CD4-positive, alpha-beta memory T cell (primary cell): ENCODE results near the gene FNTB. TPM values are rescaled to one million over a fixed set of nuclear protein-coding genes. Genes with fewer than 3 reads are reported as not detected.

ENCODE experiments used
- CTCF ChIA-PET: fragments of 350-600 bp; sonication (Branson Sonifier 250); formaldehyde crosslinking; loops from one replicate; lab custom pipeline; 2021; ENCODE audit warnings: inconsistent platforms; ENCODE audit not compliant: partially characterized antibody; lab: Charles Lee
- POLR2A ChIA-PET: fragments of 350-600 bp; sonication (Branson Sonifier 250); formaldehyde crosslinking; loops from one replicate; lab custom pipeline; 2021; ENCODE audit not compliant: partially characterized antibody; lab: Charles Lee
- DNase-seq, 5 donors: peaks; one replicate each; pipeline versions ENCODE4 v3.0.0 to v3.0.0-alpha.2; 2020 to 2022; ENCODE audit warnings: mixed read lengths in 1 of 5
- H3K27ac ChIP-seq: one replicate; pipeline ENCODE4 v1.7.0; 2013; ENCODE audit warnings: low read depth, low read length
- H3K27me3 ChIP-seq: 2 replicates; pipeline ENCODE4 v1.7.0; 2013; ENCODE audit warnings: mild to moderate bottlenecking, low read length, moderate library complexity; ENCODE audit not compliant: insufficient read depth
- H3K36me3 ChIP-seq: 2 replicates; pipeline ENCODE4 v1.7.0; 2013; ENCODE audit warnings: mild to moderate bottlenecking, low read length, moderate library complexity; ENCODE audit not compliant: insufficient read depth
- H3K4me1 ChIP-seq: 2 replicates; pipeline ENCODE4 v1.7.0; 2013; ENCODE audit warnings: mild to moderate bottlenecking, low read length, moderate library complexity; ENCODE audit not compliant: insufficient read depth
- H3K4me3 ChIP-seq, 2 donors: one replicate each; pipeline ENCODE4 v1.7.0; 2013; ENCODE audit warnings: low read length in 2 of 2, mild to moderate bottlenecking in 1 of 2
- H3K9me3 ChIP-seq, 2 donors: one replicate each; pipeline ENCODE4 v1.7.0; 2013; ENCODE audit warnings: low read length in 2 of 2, control low read depth in 1 of 2; ENCODE audit not compliant: control insufficient read depth in 1 of 2
- H3K27ac Mint-ChIP-seq, 7 donors: one replicate each; pipeline ENCODE4 v1.8.0; 2020 to 2021; ENCODE audit warnings: mixed read lengths in 7 of 7, mild to moderate bottlenecking in 6 of 7, inconsistent platforms in 3 of 7, moderate library complexity in 3 of 7
- H3K27me3 Mint-ChIP-seq, 2 donors: one replicate each; pipeline ENCODE4 v1.8.0; 2020 to 2021; ENCODE audit warnings: mixed read lengths in 2 of 2
- H3K36me3 Mint-ChIP-seq, 2 donors: one replicate each; pipeline ENCODE4 v1.8.0; 2020 to 2021; ENCODE audit warnings: mixed read lengths in 2 of 2, inconsistent platforms in 1 of 2, mild to moderate bottlenecking in 1 of 2
- H3K4me1 Mint-ChIP-seq, 4 donors: one replicate each; pipeline ENCODE4 v1.8.0; 2020 to 2021; ENCODE audit warnings: mixed read lengths in 4 of 4, mild to moderate bottlenecking in 1 of 4
- H3K4me3 Mint-ChIP-seq, 8 donors: one replicate each; pipeline ENCODE4 v1.8.0; 2020 to 2021; ENCODE audit warnings: mixed read lengths in 8 of 8, mild to moderate bottlenecking in 7 of 8, moderate library complexity in 6 of 8, inconsistent platforms in 3 of 8
- H3K9me3 Mint-ChIP-seq, 8 donors: one replicate each; pipeline ENCODE4 v1.8.0; 2020 to 2021; ENCODE audit warnings: mixed read lengths in 8 of 8, mild to moderate bottlenecking in 5 of 8, inconsistent platforms in 3 of 8, moderate library complexity in 1 of 8
- intact Hi-C: fragments of 100-400 bp; cut with micrococcal nuclease; formaldehyde crosslinking; loops from one replicate; pipeline ENCODE4 v1.15.1; 2023
- polyA plus RNA-seq, 2 donors: library from polyadenylated mRNA; unstranded; fragments of 300-500 nt; fragmentation: Illumina TruSeq; gene quantifications; one replicate each; pipeline ENCODE4 v1.2.3, GENCODE V29; 2021
- total RNA-seq, 2 experiments: library from RNA; stranded (reverse); gene quantifications; one replicate each; pipeline ENCODE4 v1.2.3, GENCODE V29; 2021

FNTB gene
- total and polyA plus RNA-seq, 4 experiments from 2014 or later, result 4.5 to 13.6 (median 11.8) TPM

GRCh38 chr14:64968651-64969050, 18.0 kb upstream of the FNTB start:
- ChIA-PET POLR2A (interaction anchor here (1.1 kb wide), 1 partner anchor 54 kb away, joined by 5 read pairs; the partner anchor contains the start of gene CHURC1), CTCF (no interaction called here)
- Histone ChIP-seq H3K4me1 (peaks cover 16% of the 10 kb centered on the region), H3K9me3 (no peaks in the 10 kb centered on the region), H3K27me3 (no peaks in the 10 kb centered on the region), H3K36me3 (no peaks in the 10 kb centered on the region), H3K27ac (no peak overlapping the region), H3K4me3 (no peak overlapping the region)
- H3K27me3 Mint-ChIP-seq, result no peaks in the 10 kb centered on the region
- H3K9me3 Mint-ChIP-seq, result no peaks in the 10 kb centered on the region
- peaks cover 11 to 23% (median 15%) of the 10 kb centered on the region in 4 donors for H3K4me1 Mint-ChIP-seq
- H3K27ac Mint-ChIP-seq, result peak overlapping the region in 4 of 7 donors; percentile 5 to 40 (median 15)
- no peak for DNase-seq
- intact Hi-C loops, result no loop called here
- H3K36me3 Mint-ChIP-seq, result peaks cover 0 to 4% of the 10 kb centered on the region in 2 donors
- H3K4me3 Mint-ChIP-seq, result no peak overlapping the region

GRCh38 chr14:64970041-64970440, 16.7 kb upstream of the FNTB start:
- H3K27ac ChIP-seq, result no peak overlapping the region
- H3K4me3 ChIP-seq, result no peak overlapping the region
- ChIA-PET CTCF (interaction anchor here (1.2 to 2.6 kb wide), 5 partner anchors 10 to 146 kb away, joined by 4 to 12 read pairs (median 6); no protein-coding TSS in a partner anchor), POLR2A (interaction anchor here (0.9 to 1.5 kb wide), 6 partner anchors 10 to 132 kb away, joined by 3 to 8 read pairs (median 5); partner anchors contain the start of genes CHURC1, FNTB and MAX)
- no peaks in the 10 kb centered on the region for H3K36me3 ChIP-seq
- intact Hi-C loops, result no loop called here
- no peaks in the 10 kb centered on the region for H3K9me3 ChIP-seq
- H3K27me3 Mint-ChIP-seq, result no peaks in the 10 kb centered on the region
- no peak for DNase-seq
- peaks cover 16% of the 10 kb centered on the region for H3K4me1 ChIP-seq
- H3K4me1 Mint-ChIP-seq, result peaks cover 11 to 23% (median 14%) of the 10 kb centered on the region in 4 donors
- H3K9me3 Mint-ChIP-seq, result no peaks in the 10 kb centered on the region
- H3K4me3 Mint-ChIP-seq, result peak overlapping the region in 4 of 8 donors; percentile 6 to 84 (median 65)
- H3K36me3 Mint-ChIP-seq, result no peaks in the 10 kb centered on the region
- peak overlapping the region in 6 of 7 donors; percentile 18 to 78 (median 51) for H3K27ac Mint-ChIP-seq
- no peaks in the 10 kb centered on the region for H3K27me3 ChIP-seq

DNA sequence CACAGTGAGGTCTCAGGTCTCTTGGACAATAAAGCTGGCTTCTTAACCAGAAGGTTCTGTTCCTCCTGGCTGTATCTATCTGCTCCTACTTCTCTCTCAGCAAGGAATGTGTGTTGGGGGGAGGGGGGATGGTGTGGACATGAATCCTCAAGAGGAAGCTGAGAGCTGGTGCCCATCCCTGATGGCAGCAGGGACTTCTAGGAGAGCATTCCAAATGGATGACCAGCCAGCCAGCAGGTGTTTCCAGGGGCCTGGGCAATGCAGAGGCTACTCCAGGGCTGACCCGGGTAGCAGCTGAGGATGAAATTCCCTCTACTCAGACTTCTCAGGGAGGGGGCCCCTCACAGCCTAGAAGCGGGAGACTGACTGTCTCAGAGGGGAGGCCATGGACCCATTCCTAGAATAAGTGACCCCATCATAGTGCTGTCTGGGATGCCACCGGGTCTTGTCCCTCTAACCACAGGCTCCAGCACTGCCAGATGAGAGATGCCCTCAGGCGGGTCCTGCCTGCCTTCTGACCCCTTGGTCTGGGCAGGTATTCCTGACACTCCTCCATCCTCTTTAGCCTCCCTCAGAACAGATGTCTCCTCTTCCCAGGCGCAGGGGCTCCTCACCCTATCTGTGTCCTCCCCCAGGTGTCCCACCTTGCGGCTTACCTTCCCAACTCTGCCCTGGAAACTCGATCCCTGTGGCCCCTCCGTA, 15.8 kb upstream of the FNTB start:
- H3K27me3 Mint-ChIP-seq, result no peaks in the 10 kb centered on the region
- no peak overlapping the region for H3K27ac ChIP-seq
- peak overlapping the region in 1 of 2 donors; percentile 43 for H3K4me3 ChIP-seq
- DNase-seq, result no peak
- peaks cover 11 to 23% (median 15%) of the 10 kb centered on the region in 4 donors for H3K4me1 Mint-ChIP-seq
- no peaks in the 10 kb centered on the region for H3K9me3 ChIP-seq
- intact Hi-C loops, result no loop called here
- no peaks in the 10 kb centered on the region for H3K36me3 ChIP-seq
- H3K9me3 Mint-ChIP-seq, result no peaks in the 10 kb centered on the region
- peak overlapping the region in 5 of 7 donors; percentile 40 to 83 (median 61) for H3K27ac Mint-ChIP-seq
- H3K4me1 ChIP-seq, result peaks cover 16% of the 10 kb centered on the region
- H3K36me3 Mint-ChIP-seq, result no peaks in the 10 kb centered on the region
- POLR2A ChIA-PET, result interaction anchor here (0.6 to 1.5 kb wide), 6 partner anchors 11 to 56 kb away, joined by 3 to 8 read pairs (median 6); partner anchors contain the start of genes CHURC1 and FNTB
- CTCF ChIA-PET, result interaction anchor here (1.0 to 2.6 kb wide), 6 partner anchors 10 to 147 kb away, joined by 3 to 12 read pairs (median 5); partner anchors contain the start of gene FNTB
- H3K4me3 Mint-ChIP-seq, result peak overlapping the region; percentile 79 to 85 (median 82)
- no peaks in the 10 kb centered on the region for H3K27me3 ChIP-seq

DNA sequence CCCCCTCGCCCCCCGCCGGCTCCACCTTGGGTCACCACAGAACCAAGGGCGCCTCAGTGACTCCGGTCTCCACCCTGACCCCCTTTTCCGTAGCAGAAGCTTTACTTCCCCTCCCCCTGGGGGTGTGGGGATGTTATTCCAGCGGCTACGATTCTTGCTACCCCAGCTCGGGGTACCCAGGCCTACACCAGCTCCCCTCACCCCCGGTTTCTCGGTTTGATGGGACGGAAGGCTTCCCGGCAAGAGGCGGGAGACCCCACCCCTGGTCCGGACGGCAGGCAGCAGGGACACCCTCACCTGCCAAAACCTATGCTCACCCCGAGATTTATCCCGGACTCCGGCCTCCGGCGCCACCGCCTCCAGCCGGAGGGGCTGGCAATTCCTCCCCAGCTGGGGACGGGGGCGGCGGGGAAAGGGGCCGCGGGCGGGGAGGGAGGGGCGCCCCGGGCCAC, 15.2 kb upstream of the FNTB start:
- Histone ChIP-seq H3K27me3 (no peaks in the 10 kb centered on the region), H3K36me3 (no peaks in the 10 kb centered on the region), H3K27ac (no peak overlapping the region), H3K4me3 (peak overlapping the region in 1 of 2 donors; percentile 43), H3K4me1 (peaks cover 16% of the 10 kb centered on the region), H3K9me3 (no peaks in the 10 kb centered on the region)
- POLR2A ChIA-PET, result interaction anchor here (0.6 to 1.2 kb wide), 2 partner anchors 53 to 57 kb away, joined by 3 to 4 read pairs; partner anchors contain the start of gene CHURC1
- no peaks in the 10 kb centered on the region for H3K27me3 Mint-ChIP-seq
- intact Hi-C loops, result no loop called here
- no peak for DNase-seq
- H3K4me1 Mint-ChIP-seq, result peaks cover 14 to 23% (median 16%) of the 10 kb centered on the region in 4 donors
- H3K4me3 Mint-ChIP-seq, result peak overlapping the region; percentile 79 to 85 (median 82)
- peak overlapping the region in 6 of 7 donors; percentile 40 to 83 (median 64) for H3K27ac Mint-ChIP-seq
- no peaks in the 10 kb centered on the region for H3K9me3 Mint-ChIP-seq
- H3K36me3 Mint-ChIP-seq, result no peaks in the 10 kb centered on the region
- CTCF ChIA-PET, result interaction anchor here (1.0 to 2.6 kb wide), 3 partner anchors 11 to 15 kb away, joined by 3 to 12 read pairs (median 4); partner anchors contain the start of gene FNTB

- H3K36me3 Mint-ChIP-seq, result no peaks in the 10 kb centered on the region
- DNase-seq, result peak; percentile 34 to 56 (median 39)
- peak within 1 kb of the TSS; percentile 40 to 89 (median 75) for H3K27ac Mint-ChIP-seq
- Histone ChIP-seq H3K9me3 (no peaks in the 10 kb centered on the region), H3K4me3 (peak within 1 kb of the TSS; percentile 42 to 62), H3K4me1 (peaks cover 16% of the 10 kb centered on the region), H3K27me3 (no peaks in the 10 kb centered on the region), H3K27ac (peak within 1 kb of the TSS; percentile 43), H3K36me3 (no peaks in the 10 kb centered on the region)
- peaks cover 13 to 23% (median 16%) of the 10 kb centered on the region in 4 donors for H3K4me1 Mint-ChIP-seq
- CTCF ChIA-PET, result interaction anchor here (1.0 to 2.6 kb wide), 2 partner anchors 12 to 14 kb away, joined by 3 to 12 read pairs; partner anchors contain the start of gene FNTB
- no peaks in the 10 kb centered on the region for H3K27me3 Mint-ChIP-seq
- intact Hi-C loops, result loop anchor here (1.0 to 2.0 kb wide), 2 partner anchors 14 to 57 kb away; partner anchors contain the start of genes CHURC1 and FNTB
- H3K4me3 Mint-ChIP-seq, result peak within 1 kb of the TSS; percentile 82 to 89 (median 87)
- H3K9me3 Mint-ChIP-seq, result no peaks in the 10 kb centered on the region
- POLR2A ChIA-PET, result interaction anchor here (1.0 to 1.6 kb wide), 3 partner anchors 14 to 130 kb away, joined by 3 to 5 read pairs (median 4); partner anchors contain the start of gene MAX
Measured at GRCh38 chr14:64971943-64972791, 14.5 kb upstream of the FNTB start, which contains the start of gene RAB15. RAB15 (minus strand) TSS chr14:64972336; CDS start chr14:64972076, 260 bp downstream.

- ChIA-PET POLR2A (interaction anchor here (1.0 to 1.6 kb wide), 3 partner anchors 13 to 130 kb away, joined by 3 to 5 read pairs (median 4); partner anchors contain the start of gene MAX), CTCF (no interaction called here)
- H3K27ac ChIP-seq, result no peak overlapping the region
- H3K4me3 ChIP-seq, result no peak overlapping the region
- no peaks in the 10 kb centered on the region for H3K9me3 ChIP-seq
- H3K36me3 Mint-ChIP-seq, result no peaks in the 10 kb centered on the region
- H3K36me3 ChIP-seq, result no peaks in the 10 kb centered on the region
- no peaks in the 10 kb centered on the region for H3K27me3 Mint-ChIP-seq
- peak overlapping the region in 1 of 7 donors; percentile 72 for H3K27ac Mint-ChIP-seq
- DNase-seq, result no peak
- peak overlapping the region; percentile 82 to 89 (median 87) for H3K4me3 Mint-ChIP-seq
- intact Hi-C loops, result loop anchor here (2.0 kb wide), 1 partner anchor 58 kb away; the partner anchor contains the start of gene CHURC1
- no peaks in the 10 kb centered on the region for H3K27me3 ChIP-seq
- H3K9me3 Mint-ChIP-seq, result no peaks in the 10 kb centered on the region
- H3K4me1 Mint-ChIP-seq, result peaks cover 11 to 23% (median 16%) of the 10 kb centered on the region in 4 donors
- H3K4me1 ChIP-seq, result peaks cover 16% of the 10 kb centered on the region
Measured at GRCh38 chr14:64973026-64973442, 13.7 kb upstream of the FNTB start.
